ENCODE data around the gene TPM2.
A peak's percentile ranks its signal among the peaks of the same experiment; 100 is the strongest.

GRCh38 chr9:35732800-35733541 is 43.2 kb upstream of the TPM2 start:
- TF ChIP-seq CTCF (IDR thresholded peaks at IDR 0.05; ENCODE audit: low read depth, low read length): peak; percentile 32
- TF ChIP-seq EZH2phosphoT487 (IDR thresholded peaks at IDR 0.05; ENCODE audit: low read depth): no peak

Measured in OCI-LY3 (cell line).